Spleen (tissue), 11 donors: ENCODE measurements around the gene PATE2. TPM values are rescaled to one million over a fixed set of nuclear protein-coding genes. Genes with fewer than 3 reads are reported as not detected.

ENCODE experiments used
- DNase-seq: peaks from one replicate; pipeline ENCODE4 v3.0.0-alpha.2; 2020
- H3K27ac ChIP-seq, 8 donors: fragments of 200-600 bp; sonication (generic) in 7 of 8; 1 replicate in 4 of 8; 2 replicates in 4 of 8; pipeline versions ENCODE4 v1.5.0 to v1.8.0; 2016 to 2021; ENCODE audit warnings: inconsistent platforms in 4 of 8, mild to moderate bottlenecking in 4 of 8, moderate library complexity in 1 of 8
- H3K27me3 ChIP-seq, 7 donors: fragments of 200-600 bp; sonication (generic) in 6 of 7; replicated peaks in 1 of 7; 1 replicate in 4 of 7; 2 replicates in 3 of 7; pipeline versions ENCODE4 v1.5.0 to v1.8.0; 2016 to 2021; ENCODE audit warnings: inconsistent platforms in 3 of 7, mild to moderate bottlenecking in 1 of 7
- H3K36me3 ChIP-seq, 6 donors: fragments of 200-600 bp; sonication (generic) in 5 of 6; 1 replicate in 4 of 6; 2 replicates in 2 of 6; pipeline versions ENCODE4 v1.5.0 to v1.8.0; 2016 to 2021; ENCODE audit warnings: inconsistent platforms in 2 of 6
- H3K4me1 ChIP-seq, 6 donors: fragments of 200-600 bp; sonication (generic) in 5 of 6; 1 replicate in 3 of 6; 2 replicates in 3 of 6; pipeline versions ENCODE4 v1.5.0 to v1.8.0; 2016 to 2021; ENCODE audit warnings: inconsistent platforms in 3 of 6
- H3K4me3 ChIP-seq, 8 donors: fragments of 200-600 bp; sonication (generic) in 7 of 8; 1 replicate in 4 of 8; 2 replicates in 4 of 8; pipeline versions ENCODE4 v1.5.0 to v1.8.0; 2016 to 2021; ENCODE audit warnings: inconsistent platforms in 4 of 8, mild to moderate bottlenecking in 4 of 8, moderate library complexity in 2 of 8
- H3K9me3 ChIP-seq, 8 donors: fragments of 200-600 bp; sonication (generic) in 7 of 8; 1 replicate in 4 of 8; 2 replicates in 4 of 8; pipeline versions ENCODE4 v1.5.0 to v1.8.0; 2016 to 2021; ENCODE audit warnings: inconsistent platforms in 4 of 8
- POLR2A ChIP-seq, 3 donors: fragments of 450-650 bp; IDR thresholded peaks; one replicate each; pipeline ENCODE4 v1.5.1; 2017; ENCODE audit warnings: antibody characterized with exemption in 3 of 3, mild to moderate bottlenecking in 1 of 3
- POLR2AphosphoS5 ChIP-seq, 3 donors: sonication (generic); formaldehyde crosslinking; IDR thresholded peaks; one replicate each; pipeline ENCODE4 v1.5.1; 2017; ENCODE audit warnings: antibody characterized with exemption in 3 of 3
- WGBS, 5 donors: extraction: QIAGEN DNeasy Blood & Tissue Kit in 3 of 5; methylation state at CpG; one replicate each; pipeline versions ENCODE4 v1.1.5 to v1.1.7; 2013 to 2018; 5-methylcytosine and 5-hydroxymethylcytosine counted together
- intact Hi-C: fragments of 100-400 bp; cut with DNase I; formaldehyde crosslinking; loops from one replicate; pipeline ENCODE4 v1.15.0; 2023; ENCODE audit warnings: low total_unique reads
- polyA plus RNA-seq, 3 donors: library from polyadenylated mRNA; stranded (reverse); fragments of 200-250 nt; gene quantifications; one replicate each; pipeline ENCODE4 v1.2.1, GENCODE V29; 2013
- total RNA-seq, 7 donors: library from RNA; depleted of rRNA in 3 of 7; stranded (reverse); fragments of >200 nt in 3 of 7; fragmentation: NEBNext Ultra II Directional in 4 of 7; extraction: Animal tissue kit (Norgen Biotek cat#: 25700) in 4 of 7; gene quantifications; one replicate each; pipeline versions ENCODE4 v1.1.0 to v1.2.1, GENCODE V29; 2016 to 2021
- TF ChIP-seq, protein P1 (sequence below), 11 experiments: fragments of 200-600 bp in 7 of 11; fragments of 450-650 bp in 4 of 11; sonication (generic) in 4 of 11; IDR thresholded peaks in 8 of 11; conservative IDR thresholded peaks in 3 of 11; 1 replicate in 7 of 11; 2 replicates in 4 of 11; pipeline versions ENCODE4 v1.4.0 to v1.8.0; 2016 to 2021; ENCODE audit warnings: antibody characterized with exemption in 11 of 11, inconsistent platforms in 4 of 11, mild to moderate bottlenecking in 1 of 11
- donor health status: healthy with polysubstance abuse.
- donor health status: DM: no; HTN: no; CAD: no; lungs with moderate emphysema.
- donor health status: DM: no; HTN: no; CAD: no.
- donor health status: Bipolar disorder and iron deficiency.
- donor health status: healthy.
- donor health status: DM: no; HTN: no; CAD: no.
- donor health status: DM: yes; HTN: yes; CAD: no.

The PATE2 gene
- total and polyA plus RNA-seq, 10 donors, result not detected

DNA sequence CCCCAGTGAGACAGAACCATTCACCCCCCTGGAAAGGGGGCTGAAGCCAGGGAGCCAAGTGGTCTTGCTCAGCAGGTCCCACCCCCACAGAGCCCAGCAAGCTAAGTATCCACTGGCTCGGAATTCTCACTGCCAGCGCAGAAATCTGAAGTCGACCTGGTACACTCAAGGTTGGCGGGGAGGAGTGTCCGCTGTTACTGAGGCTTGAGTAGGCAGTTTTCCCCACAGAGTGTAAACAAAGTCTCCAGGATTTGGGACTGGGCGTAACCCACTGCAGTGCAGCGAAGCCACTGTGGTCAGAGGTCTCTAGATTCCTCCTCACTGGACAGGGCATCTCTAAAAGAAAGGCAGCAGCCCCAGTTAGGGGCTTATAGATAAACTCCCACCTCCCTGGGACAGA lies 22.6 kb downstream of the PATE2 start:
- WGBS, 5 donors, result 78 to 100% (median 85%) methylated on average over 1 to 7 of the region's 7 CpGs
- H3K4me1 ChIP-seq, result no peaks in the 10 kb centered on the region
- intact Hi-C loops, result no loop called here
- H3K9me3 ChIP-seq, result peaks cover 0 to 13% (median 3%) of the 10 kb centered on the region in 8 donors
- TF ChIP-seq POLR2AphosphoS5 (IDR thresholded peaks at IDR 0.05) (no peak), POLR2A (IDR thresholded peaks at IDR 0.05) (no peak)
- TF ChIP-seq, protein P1, sequence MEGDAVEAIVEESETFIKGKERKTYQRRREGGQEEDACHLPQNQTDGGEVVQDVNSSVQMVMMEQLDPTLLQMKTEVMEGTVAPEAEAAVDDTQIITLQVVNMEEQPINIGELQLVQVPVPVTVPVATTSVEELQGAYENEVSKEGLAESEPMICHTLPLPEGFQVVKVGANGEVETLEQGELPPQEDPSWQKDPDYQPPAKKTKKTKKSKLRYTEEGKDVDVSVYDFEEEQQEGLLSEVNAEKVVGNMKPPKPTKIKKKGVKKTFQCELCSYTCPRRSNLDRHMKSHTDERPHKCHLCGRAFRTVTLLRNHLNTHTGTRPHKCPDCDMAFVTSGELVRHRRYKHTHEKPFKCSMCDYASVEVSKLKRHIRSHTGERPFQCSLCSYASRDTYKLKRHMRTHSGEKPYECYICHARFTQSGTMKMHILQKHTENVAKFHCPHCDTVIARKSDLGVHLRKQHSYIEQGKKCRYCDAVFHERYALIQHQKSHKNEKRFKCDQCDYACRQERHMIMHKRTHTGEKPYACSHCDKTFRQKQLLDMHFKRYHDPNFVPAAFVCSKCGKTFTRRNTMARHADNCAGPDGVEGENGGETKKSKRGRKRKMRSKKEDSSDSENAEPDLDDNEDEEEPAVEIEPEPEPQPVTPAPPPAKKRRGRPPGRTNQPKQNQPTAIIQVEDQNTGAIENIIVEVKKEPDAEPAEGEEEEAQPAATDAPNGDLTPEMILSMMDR (IDR thresholded peaks at IDR 0.05 in 8 of 11, conservative IDR thresholded peaks at IDR 0.05 in 3 of 11), result no peak
- DNase-seq, result no peak
- H3K4me3 ChIP-seq, result no peak overlapping the region
- peaks cover 0 to 18% (median 0%) of the 10 kb centered on the region in 7 donors for H3K27me3 ChIP-seq
- H3K36me3 ChIP-seq, result no peaks in the 10 kb centered on the region
- no peak overlapping the region for H3K27ac ChIP-seq

DNA sequence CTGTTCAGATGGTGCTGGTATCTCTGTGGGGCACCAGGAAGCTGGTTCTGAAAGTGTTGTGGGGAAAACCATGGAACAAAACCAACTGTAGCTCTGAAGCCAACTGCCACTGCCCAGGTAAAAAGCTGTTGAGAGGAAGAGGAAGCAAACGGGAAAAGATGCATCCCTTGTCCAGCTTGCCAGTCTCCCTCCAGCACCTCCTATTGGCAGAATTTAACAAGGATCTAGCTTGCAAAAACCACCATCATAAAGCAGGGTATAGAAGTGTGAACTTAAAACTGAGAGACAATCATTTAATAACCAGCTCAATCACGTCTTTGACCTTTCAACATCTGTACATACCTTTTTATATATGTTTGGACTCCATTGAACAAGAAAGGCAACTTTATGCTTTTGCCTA lies 28.0 kb downstream of the PATE2 start:
- TF ChIP-seq, protein P1 (IDR thresholded peaks at IDR 0.05 in 8 of 11, conservative IDR thresholded peaks at IDR 0.05 in 3 of 11), result no peak
- no peak for TF ChIP-seq POLR2A (IDR thresholded peaks at IDR 0.05)
- TF ChIP-seq POLR2AphosphoS5 (IDR thresholded peaks at IDR 0.05), result no peak
- Histone ChIP-seq H3K27me3 (peaks cover 0 to 50% (median 0%) of the 10 kb centered on the region in 7 donors), H3K36me3 (no peaks in the 10 kb centered on the region), H3K9me3 (no peaks in the 10 kb centered on the region), H3K4me1 (no peaks in the 10 kb centered on the region), H3K4me3 (no peak overlapping the region), H3K27ac (no peak overlapping the region)
- WGBS, 5 donors, result 40 to 53% (median 48%) methylated on average over 2 of the region's 2 CpGs
- no peak for DNase-seq
- intact Hi-C loops, result no loop called here

DNA sequence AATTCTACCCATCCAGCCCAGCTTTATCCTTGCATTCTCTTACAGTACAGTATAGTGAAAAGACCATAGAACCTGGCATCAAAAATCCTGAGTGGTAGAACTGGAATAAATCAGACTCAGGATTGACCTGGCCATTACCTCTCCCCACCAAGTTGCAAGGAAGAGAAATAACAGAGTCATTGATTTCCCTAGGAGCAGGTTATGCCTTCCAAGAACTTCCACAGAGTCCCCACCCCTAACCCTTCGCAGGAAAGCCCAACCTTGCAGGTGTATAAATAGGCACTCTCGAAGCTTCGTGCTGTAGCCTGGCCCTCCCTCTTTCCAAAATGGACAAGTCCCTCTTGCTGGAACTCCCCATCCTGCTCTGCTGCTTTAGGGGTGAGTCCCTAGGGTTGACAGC lies 32.6 kb downstream of the PATE2 start, which contains the start of gene PATE1:
Gene PATE1, plus strand, starts transcription at position 301 of the 400 bp plus-strand sequence. Its CDS starts 26 bp downstream, at position 327.
- TF ChIP-seq, protein P1 (IDR thresholded peaks at IDR 0.05 in 8 of 11, conservative IDR thresholded peaks at IDR 0.05 in 3 of 11), result no peak
- TF ChIP-seq POLR2A (IDR thresholded peaks at IDR 0.05), result no peak
- no peak for TF ChIP-seq POLR2AphosphoS5 (IDR thresholded peaks at IDR 0.05)
- no peak for DNase-seq
- 78 to 94% (median 85%) methylated on average over 3 of the region's 3 CpGs for WGBS, 5 donors
- intact Hi-C loops, result no loop called here
- H3K36me3 ChIP-seq, result no peaks in the 10 kb centered on the region
- H3K27ac ChIP-seq, result no peak within 1 kb of the TSS
- H3K27me3 ChIP-seq, result peaks cover 0 to 63% (median 0%) of the 10 kb centered on the region in 7 donors
- no peaks in the 10 kb centered on the region for H3K4me1 ChIP-seq
- H3K9me3 ChIP-seq, result no peaks in the 10 kb centered on the region
- no peak within 1 kb of the TSS for H3K4me3 ChIP-seq

DNA sequence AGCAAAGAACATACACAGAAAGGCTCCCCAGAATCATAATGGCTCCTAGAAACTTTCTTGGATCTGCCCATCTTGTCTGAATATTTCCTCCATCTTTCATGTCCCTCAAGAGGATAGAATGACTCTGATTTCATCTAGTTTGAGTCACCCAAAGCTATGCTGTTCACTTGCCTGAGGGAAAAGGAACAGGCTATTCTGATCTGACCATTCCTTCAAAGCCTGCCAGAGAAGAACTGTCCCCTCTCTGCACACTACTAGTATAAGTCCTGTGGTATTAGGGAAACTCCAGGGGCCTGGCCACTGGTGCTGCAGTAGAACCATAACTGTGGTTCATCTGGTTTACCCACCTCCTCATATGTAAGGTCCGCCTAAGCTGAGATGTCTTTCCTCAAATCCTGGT lies 34.9 kb downstream of the PATE2 start:
- TF ChIP-seq POLR2A (IDR thresholded peaks at IDR 0.05), result no peak
- TF ChIP-seq, protein P1 (IDR thresholded peaks at IDR 0.05 in 8 of 11, conservative IDR thresholded peaks at IDR 0.05 in 3 of 11), result no peak
- TF ChIP-seq POLR2AphosphoS5 (IDR thresholded peaks at IDR 0.05), result no peak
- DNase-seq, result no peak
- Histone ChIP-seq H3K27ac (no peak overlapping the region), H3K27me3 (peaks cover 0 to 49% (median 0%) of the 10 kb centered on the region in 7 donors), H3K9me3 (peaks cover 0 to 4% (median 0%) of the 10 kb centered on the region in 8 donors), H3K4me1 (no peaks in the 10 kb centered on the region), H3K36me3 (no peaks in the 10 kb centered on the region), H3K4me3 (no peak overlapping the region)
- intact Hi-C loops, result no loop called here
- 90 to 96% (median 92%) methylated on average over 1 of the region's 1 CpG for WGBS, 5 donors
